Adipose tissue (tissue), 3 donors: Measurements from ENCODE around the gene PHC2. TPM values are rescaled to one million over a fixed set of nuclear protein-coding genes. Genes with fewer than 3 reads are reported as not detected.
"Not testable (repeated sequence)": the region's sequence is repeated elsewhere in the genome, so short reads cannot be mapped to it uniquely, and the experiment has no call there.

Experiments used
- H3K27ac ChIP-seq: one replicate; pipeline ENCODE4 v1.5.1; 2013; ENCODE audit warnings: low read depth, low read length
- WGBS, 3 donors: extraction: QIAGEN DNeasy Blood & Tissue Kit; methylation state at CpG; one replicate each; pipeline ENCODE4 v1.1.7; 2013; 5-methylcytosine and 5-hydroxymethylcytosine counted together
- polyA plus RNA-seq, 3 donors: library from polyadenylated mRNA; stranded (reverse); fragments of 200-250 nt; gene quantifications; one replicate each; pipeline ENCODE4 v1.2.3, GENCODE V29; 2013
- donor health status: healthy with polysubstance abuse.
- donor health status: Bipolar disorder and iron deficiency.
- donor health status: healthy.

Gene PHC2
- polyA plus RNA-seq, 3 donors = 44.7 to 150 (median 126) TPM

- H3K27ac ChIP-seq = no peak overlapping the region
- WGBS, 3 donors = 57 to 63% (median 60%) methylated on average over 6 of the region's 6 CpGs
Observed at GRCh38 chr1:33317946-33318345, 112.9 kb downstream of the PHC2 start.

DNA sequence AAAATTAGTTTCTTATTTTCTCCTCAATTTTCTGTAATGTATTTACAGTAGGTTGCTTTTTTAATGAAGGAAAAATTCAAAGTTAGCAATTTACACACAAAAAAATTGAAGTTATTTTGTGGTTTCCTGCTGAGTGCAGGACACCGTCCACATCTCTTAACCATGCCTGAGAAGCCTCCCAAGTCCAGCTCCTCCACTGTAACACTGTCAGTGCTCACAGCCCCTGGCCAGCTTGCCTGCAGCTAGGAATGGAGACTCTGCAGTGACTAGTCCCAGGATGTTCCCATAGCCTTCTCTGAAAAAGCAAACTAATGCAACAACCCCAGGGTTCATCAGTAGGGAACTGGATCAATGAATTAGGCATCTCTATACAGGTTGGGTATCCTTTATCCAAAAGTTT lies 113.5 kb downstream of the PHC2 start:
- 35 to 82% (median 38%) methylated on average over 1 of the region's 1 CpG for WGBS, 3 donors
- H3K27ac ChIP-seq = no peak overlapping the region

DNA sequence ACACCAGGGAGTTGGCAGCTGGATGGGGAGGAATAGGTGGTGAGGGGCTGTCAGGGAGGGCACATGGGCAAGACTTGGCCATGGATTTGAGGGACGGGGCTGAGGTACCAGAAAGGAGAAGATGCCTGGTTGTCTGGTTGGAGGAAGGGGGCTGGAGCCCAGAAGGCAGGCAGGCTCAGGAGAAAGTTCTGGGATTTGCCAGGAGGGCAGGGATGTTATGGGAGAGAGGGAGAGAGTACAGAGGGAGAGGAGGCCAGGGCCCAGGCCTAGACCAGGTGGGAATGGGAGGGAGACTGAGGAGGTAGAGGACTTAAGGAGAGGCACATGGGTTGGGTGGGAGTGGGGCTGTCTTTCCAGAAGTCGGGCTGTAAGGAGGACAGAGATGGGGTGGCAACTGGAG lies 114.3 kb downstream of the PHC2 start:
- H3K27ac ChIP-seq = no peak overlapping the region
- WGBS, 3 donors = 80 to 88% (median 86%) methylated on average over 2 of the region's 2 CpGs

DNA sequence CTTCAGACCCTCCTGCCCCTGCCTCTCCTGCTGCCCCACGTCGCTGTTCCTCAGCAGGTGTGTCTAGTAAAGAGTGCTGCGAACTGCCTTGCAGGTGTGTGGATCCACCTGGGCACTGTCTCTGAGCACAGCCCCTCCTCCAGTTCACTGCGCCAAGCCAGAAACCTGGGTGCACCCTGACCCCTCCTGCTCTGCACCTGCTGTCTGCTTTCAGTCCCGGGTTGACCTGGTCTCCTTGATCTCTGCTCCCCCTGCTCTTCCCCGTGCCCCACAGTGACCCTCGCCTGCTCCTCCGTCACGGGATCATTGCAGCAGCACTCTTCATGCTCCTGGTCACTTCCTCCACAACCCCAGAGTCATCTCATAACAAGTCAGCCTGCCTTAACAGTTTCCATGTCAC lies 116.5 kb downstream of the PHC2 start:
- WGBS, 3 donors = 91 to 94% (median 91%) methylated on average over 9 of the region's 9 CpGs

DNA sequence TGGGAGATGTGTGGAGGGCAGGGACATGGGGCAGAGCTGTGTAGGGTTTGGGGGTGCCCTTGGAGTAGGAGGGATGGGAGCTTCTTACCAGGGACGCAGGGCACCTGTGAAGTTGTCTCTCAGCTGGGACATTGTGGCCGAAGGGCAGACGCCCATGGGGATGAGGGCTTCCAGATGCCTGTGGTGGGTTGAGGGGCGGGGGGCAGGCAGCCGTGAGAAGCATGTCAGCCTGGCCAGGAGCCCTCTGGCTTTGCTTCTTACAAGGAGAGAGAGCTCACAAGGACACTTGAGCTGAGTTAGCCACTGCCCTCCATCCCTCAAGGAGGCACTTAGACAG lies 118.5 kb downstream of the PHC2 start:
- WGBS, 3 donors = 77 to 91% (median 82%) methylated on average over 5 of the region's 5 CpGs
- H3K27ac ChIP-seq = no peak overlapping the region

More for the DNA sequence above, 116.5 kb downstream of the PHC2 start:
- no peak overlapping the region for H3K27ac ChIP-seq

DNA sequence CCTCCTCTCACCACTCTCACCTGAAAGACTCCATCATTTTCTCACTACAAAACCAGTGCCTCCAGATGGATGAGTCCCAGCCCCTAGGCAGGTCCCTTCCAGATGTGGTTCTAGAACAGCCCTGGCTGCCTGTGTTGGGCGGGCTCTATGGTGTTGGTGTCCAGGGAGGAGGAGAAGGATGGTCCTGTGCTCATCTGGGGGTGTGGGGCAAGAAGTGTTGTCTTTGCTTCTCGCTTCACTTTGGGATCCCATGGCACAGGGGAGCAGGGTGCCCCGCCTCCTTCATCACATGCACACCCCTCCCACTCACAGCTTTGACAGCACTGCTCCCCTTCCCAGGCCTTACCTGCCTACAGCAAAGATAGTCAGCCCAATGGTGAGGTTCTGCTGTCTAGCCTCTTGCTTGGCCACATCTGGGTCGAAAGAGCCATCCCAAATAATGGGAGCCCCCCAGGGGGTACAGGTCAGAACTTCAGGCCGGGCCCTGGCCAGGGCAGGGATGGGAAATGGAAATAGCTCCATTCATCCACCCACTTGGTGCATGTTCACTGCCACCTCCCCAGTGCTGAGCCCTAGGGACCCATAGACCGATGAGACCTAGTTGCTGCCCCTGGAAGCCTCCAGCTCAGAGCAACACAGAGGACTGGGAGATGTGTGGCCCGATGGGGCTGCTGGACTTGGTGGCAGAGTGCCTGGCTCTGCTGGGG lies 119.0 kb downstream of the PHC2 start:
- no peak overlapping the region for H3K27ac ChIP-seq
- 92 to 96% (median 93%) methylated on average over 7 of the region's 7 CpGs for WGBS, 3 donors

- H3K27ac ChIP-seq = no peak overlapping the region
- 68 to 94% (median 76%) methylated on average over 8 of the region's 8 CpGs for WGBS, 3 donors
Observed at GRCh38 chr1:33310702-33311101, 120.2 kb downstream of the PHC2 start.

GRCh38 chr1:33309351-33309750 lies 121.5 kb downstream of the PHC2 start:
- 92 to 98% (median 97%) methylated on average over 25 to 31 of the region's 32 CpGs for WGBS, 3 donors
- not testable (repeated sequence) for H3K27ac ChIP-seq

- WGBS, 3 donors = 88 to 94% (median 88%) methylated on average over 3 to 5 of the region's 5 CpGs
Observed at GRCh38 chr1:33307494-33307864, 123.4 kb downstream of the PHC2 start.

GRCh38 chr1:33306653-33307493 lies 124.0 kb downstream of the PHC2 start:
- no peak overlapping the region for H3K27ac ChIP-seq
- 14 to 16% (median 15%) methylated on average over 99 to 113 of the region's 113 CpGs for WGBS, 3 donors

More at GRCh38 chr1:33307494-33307864, 123.4 kb downstream of the PHC2 start:
- H3K27ac ChIP-seq = no peak overlapping the region

DNA sequence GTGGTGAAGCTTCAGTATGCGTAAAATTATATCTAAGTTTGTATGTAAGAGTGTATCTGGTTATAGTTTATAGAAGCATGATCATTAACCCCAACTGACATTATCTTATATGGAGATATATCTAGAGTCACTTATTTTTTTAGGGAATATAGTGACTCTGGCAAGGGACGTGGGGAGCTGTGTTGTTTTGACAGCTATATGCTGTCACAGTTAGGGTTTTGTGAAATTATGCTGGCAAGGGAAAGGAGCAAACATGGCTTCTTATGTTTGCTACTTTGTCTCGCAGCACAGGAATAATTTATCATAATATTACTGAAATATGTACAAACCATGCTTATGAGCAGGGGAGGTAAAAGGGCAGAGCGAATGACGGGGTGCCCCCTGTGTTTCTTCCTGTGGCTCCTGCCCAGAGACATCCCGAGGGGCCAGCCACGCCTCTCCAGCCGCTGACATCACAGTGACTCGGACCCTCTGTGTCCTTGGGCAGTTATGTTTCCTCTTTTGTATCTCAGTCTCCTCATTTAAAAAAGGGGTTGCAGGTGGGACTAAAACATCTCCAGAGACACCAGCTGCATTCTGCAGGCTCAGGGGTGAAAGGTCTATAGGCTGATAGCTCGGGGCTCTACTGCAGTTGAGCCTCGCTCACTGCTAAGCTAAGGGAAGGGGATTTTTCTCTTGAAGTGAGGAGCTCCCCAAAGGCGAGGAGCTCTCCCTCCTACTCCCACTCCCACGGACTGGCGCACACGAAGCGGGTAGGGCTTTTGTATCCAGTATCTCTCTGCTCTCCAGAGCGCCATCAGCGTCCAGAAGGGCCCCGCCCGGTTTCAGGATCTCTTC lies 124.9 kb downstream of the PHC2 start:
- 50 to 69% (median 52%) methylated on average over 20 of the region's 20 CpGs for WGBS, 3 donors
- H3K27ac ChIP-seq = no peak overlapping the region

GRCh38 chr1:33305016-33305415 lies 125.9 kb downstream of the PHC2 start:
- no peak overlapping the region for H3K27ac ChIP-seq
- WGBS, 3 donors = 82 to 96% (median 82%) methylated on average over 5 of the region's 5 CpGs

GRCh38 chr1:33302325-33302724 lies 128.6 kb downstream of the PHC2 start:
- 89 to 100% (median 95%) methylated on average over 1 of the region's 1 CpG for WGBS, 3 donors
- H3K27ac ChIP-seq = no peak overlapping the region

- H3K27ac ChIP-seq = no peak overlapping the region
- 69 to 82% (median 72%) methylated on average over 4 of the region's 4 CpGs for WGBS, 3 donors
Observed at GRCh38 chr1:33301273-33301984, 129.5 kb downstream of the PHC2 start.

GRCh38 chr1:33300673-33301072 lies 130.2 kb downstream of the PHC2 start:
- WGBS, 3 donors = 49 to 85% (median 68%) methylated on average over 5 of the region's 5 CpGs
- no peak overlapping the region for H3K27ac ChIP-seq

- WGBS, 3 donors = 91 to 95% (median 94%) methylated on average over 14 to 15 of the region's 15 CpGs
- no peak overlapping the region for H3K27ac ChIP-seq
Observed at GRCh38 chr1:33299461-33300155, 131.3 kb downstream of the PHC2 start.

- WGBS, 3 donors = 71 to 79% (median 71%) methylated on average over 17 to 18 of the region's 18 CpGs
- no peak overlapping the region for H3K27ac ChIP-seq
Observed at GRCh38 chr1:33298623-33299277, 132.1 kb downstream of the PHC2 start.
